IMR-90 (cell line): ENCODE data around the gene DENND1A. TPM values are rescaled to one million over a fixed set of nuclear protein-coding genes. Genes with fewer than 3 reads are reported as not detected.

Source experiments
- ATAC-seq: fragments of 200-7000 bp; cut with Tn5 transposase; 2 replicates; pipeline ENCODE4 v1.9.1; 2020; ENCODE audit warnings: low read depth, mild to moderate bottlenecking, moderate library complexity
- BruUV-seq: library from RNA; stranded (reverse); fragments of 400-500 nt; replicated peaks from 2 replicates; lab custom pipeline; 2021; lab: Mats Ljungman, UMichigan
- CTCF ChIA-PET: fragments of 300-600 bp; formaldehyde crosslinking; extraction: SDS; loops from one replicate; lab custom pipeline; 2021; ENCODE audit warnings: antibody characterized with exemption; lab: Yijun Ruan, JAX
- POLR2A ChIA-PET: fragments of 300-600 bp; sonication (Branson Sonifier 250); formaldehyde crosslinking; loops from one replicate; lab custom pipeline; 2022; ENCODE audit warnings: antibody characterized with exemption; ENCODE audit not compliant: unreplicated experiment; lab: Charles Lee
- DNase-seq: peaks from one replicate; pipeline ENCODE4 v3.0.0; 2013
- H2AFZ ChIP-seq: replicated peaks from 2 replicates; pipeline ENCODE3; 2013; ENCODE audit warnings: low read length, mild to moderate bottlenecking; ENCODE audit not compliant: poor library complexity
- H2AK5ac ChIP-seq: 2 replicates; pipeline ENCODE4 v1.6.1; 2013; ENCODE audit warnings: low read depth, low read length, inconsistent platforms
- H2AK9ac ChIP-seq: replicated peaks from 2 replicates; pipeline ENCODE3; 2013; ENCODE audit warnings: mild to moderate bottlenecking, low read depth, low read length, moderate library complexity; ENCODE audit not compliant: poor library complexity
- H2BK120ac ChIP-seq: 2 replicates; pipeline ENCODE4 v1.6.1; 2013; ENCODE audit warnings: low read depth, low read length, inconsistent platforms
- H2BK15ac ChIP-seq: 3 replicates; pipeline ENCODE4 v1.6.1; 2013; ENCODE audit warnings: low read depth, low read length, inconsistent platforms
- H2BK20ac ChIP-seq: 2 replicates; pipeline ENCODE4 v1.6.1; 2013; ENCODE audit warnings: low read depth, mild to moderate bottlenecking, inconsistent platforms, low read length, moderate library complexity
- H2BK5ac ChIP-seq: 2 replicates; pipeline ENCODE4 v1.6.1; 2013; ENCODE audit warnings: mild to moderate bottlenecking, low read depth, low read length, inconsistent platforms; ENCODE audit not compliant: poor library complexity, severe bottlenecking
- H3K14ac ChIP-seq: replicated peaks from 2 replicates; pipeline ENCODE4 v1.6.1; 2013; ENCODE audit warnings: low read depth, low read length, inconsistent platforms
- H3K18ac ChIP-seq: 2 replicates; pipeline ENCODE4 v1.6.1; 2013; ENCODE audit warnings: low read depth, low read length, control low read depth
- H3K23ac ChIP-seq: 2 replicates; pipeline ENCODE4 v1.6.1; 2013; ENCODE audit warnings: low read depth, low read length, inconsistent platforms
- H3K27ac ChIP-seq: 2 replicates; pipeline ENCODE4 v1.5.1; 2013; ENCODE audit warnings: mild to moderate bottlenecking, control low read depth, low read length; ENCODE audit not compliant: insufficient read depth
- H3K27me3 ChIP-seq: 2 replicates; pipeline ENCODE4 v1.6.1; 2013; ENCODE audit warnings: low read length; ENCODE audit not compliant: control insufficient read depth, insufficient read depth
- H3K36me3 ChIP-seq: 2 replicates; pipeline ENCODE4 v1.6.1; 2013; ENCODE audit warnings: low read length, mixed read lengths; ENCODE audit not compliant: control insufficient read depth, insufficient read depth
- H3K4ac ChIP-seq: 2 replicates; pipeline ENCODE4 v1.6.1; 2013; ENCODE audit warnings: low read depth, low read length, inconsistent platforms
- H3K4me1 ChIP-seq: 2 replicates; pipeline ENCODE4 v1.6.1; 2013; ENCODE audit warnings: low read length, mixed read lengths; ENCODE audit not compliant: control insufficient read depth, insufficient read depth
- H3K4me2 ChIP-seq: 2 replicates; pipeline ENCODE4 v1.6.1; 2013; ENCODE audit warnings: low read depth, mild to moderate bottlenecking, control low read depth, low read length, moderate library complexity
- H3K4me3 ChIP-seq: 2 replicates; pipeline ENCODE4 v1.5.1; 2013; ENCODE audit warnings: low read depth, mild to moderate bottlenecking, control low read depth, low read length, moderate library complexity; ENCODE audit not compliant: insufficient read depth
- H3K56ac ChIP-seq: 2 replicates; pipeline ENCODE4 v1.6.1; 2013; ENCODE audit warnings: low read length, inconsistent platforms; ENCODE audit not compliant: insufficient read depth; ENCODE audit errors: extremely low read depth
- H3K79me1 ChIP-seq, 2 experiments: 2 replicates each; pipeline ENCODE4 v1.6.1; 2013; ENCODE audit warnings: low read length in 2 of 2, inconsistent platforms in 1 of 2, low read depth in 1 of 2
- H3K9ac ChIP-seq: 2 replicates; pipeline ENCODE4 v1.6.1; 2013; ENCODE audit warnings: low read depth, low read length, control low read depth
- H3K9me1 ChIP-seq: 2 replicates; pipeline ENCODE4 v1.6.1; 2013; ENCODE audit warnings: low read length, inconsistent platforms; ENCODE audit not compliant: insufficient read depth
- H3K9me3 ChIP-seq: 2 replicates; pipeline ENCODE4 v1.6.1; 2013; ENCODE audit warnings: low read length; ENCODE audit not compliant: control insufficient read depth, insufficient read depth
- H4K20me1 ChIP-seq: 2 replicates; pipeline ENCODE4 v1.6.1; 2013; ENCODE audit warnings: low read length, inconsistent platforms; ENCODE audit not compliant: insufficient read depth
- H4K5ac ChIP-seq: 2 replicates; pipeline ENCODE4 v1.6.1; 2013; ENCODE audit warnings: mild to moderate bottlenecking, low read depth, low read length, control low read depth
- H4K8ac ChIP-seq, 2 experiments: 2 replicates each; pipeline ENCODE4 v1.6.1; 2013; ENCODE audit warnings: low read depth in 2 of 2, low read length in 2 of 2, control low read depth in 1 of 2, inconsistent platforms in 1 of 2
- H4K91ac ChIP-seq: 2 replicates; pipeline ENCODE4 v1.6.1; 2013; ENCODE audit warnings: low read depth, low read length, inconsistent platforms; ENCODE audit not compliant: insufficient read depth
- BHLHE40 ChIP-seq: fragments of 150-350 bp; IDR thresholded peaks from 2 replicates; pipeline ENCODE4 v1.6.1; 2016; ENCODE audit warnings: mild to moderate bottlenecking, low read depth, low read length
- CEBPB ChIP-seq: IDR thresholded peaks from 2 replicates; pipeline ENCODE4 v1.6.1; 2012; ENCODE audit warnings: low read depth, low read length, improper control_type of control experiment
- MAZ ChIP-seq: IDR thresholded peaks from 2 replicates; pipeline ENCODE4 v1.6.1; 2012; ENCODE audit warnings: low read depth, mild to moderate bottlenecking, low read length, improper control_type of control experiment, moderate library complexity, borderline replicate concordance
- MXI1 ChIP-seq: IDR thresholded peaks from 2 replicates; pipeline ENCODE4 v1.6.1; 2012; ENCODE audit warnings: low read depth, mild to moderate bottlenecking, low read length, moderate library complexity, borderline replicate concordance
- NFE2L2 ChIP-seq: fragments of 150-350 bp; IDR thresholded peaks from 2 replicates; pipeline ENCODE4 v1.6.1; 2016; ENCODE audit warnings: low read depth, mild to moderate bottlenecking, low read length
- POLR2A ChIP-seq: IDR thresholded peaks from 2 replicates; pipeline ENCODE4 v1.6.1; 2012; ENCODE audit warnings: mild to moderate bottlenecking, low read depth, low read length
- RAD21 ChIP-seq: IDR thresholded peaks from 2 replicates; pipeline ENCODE4 v1.6.1; 2012; ENCODE audit warnings: low read length, improper control_type of control experiment
- WGBS, 2 experiments: methylation state at CpG; one replicate each; pipeline versions ENCODE4 v1.1.5 to v1.1.7; 2013; ENCODE audit warnings: missing lambda C conversion rate in 2 of 2; ENCODE audit not compliant: insufficient read length in 1 of 2; ENCODE audit errors: extremely low coverage in 2 of 2; 5-methylcytosine and 5-hydroxymethylcytosine counted together
- dilution Hi-C: fragments of 300-500 bp; cut with HindIII; formaldehyde crosslinking; loops from one replicate; pipeline ENCODE4 v1.14.3; 2018; ENCODE audit warnings: low sequenced_read_pairs; ENCODE audit not compliant: unreplicated experiment
- in situ Hi-C: fragments of 300-500 bp; cut with MboI; formaldehyde crosslinking; loops from 3 replicates; pipeline ENCODE4 v1.14.3; 2019; ENCODE audit warnings: low sequenced_read_pairs, inconsistent platforms, mixed read lengths
- intact Hi-C: fragments of 100-400 bp; cut with micrococcal nuclease; formaldehyde crosslinking; loops from 2 replicates; pipeline ENCODE4 v1.10.0; 2022
- polyA plus RNA-seq, 3 experiments: library from polyadenylated mRNA; depleted of rRNA; stranded (reverse); fragments of >200 nt; gene quantifications; 2 replicates each; pipeline ENCODE4 v1.2.3, GENCODE V29; 2012; ENCODE audit warnings: low replicate concordance in 1 of 3
- total RNA-seq: library from RNA; depleted of rRNA; stranded (reverse); fragments of >200 nt; gene quantifications from 2 replicates; pipeline ENCODE4 v1.2.3, GENCODE V29; 2012

Gene DENND1A
- total and polyA plus RNA-seq, 2 of the 4 experiments (the other 2 are of a cell fraction), result 21.4 to 27.6 TPM

- ChIA-PET POLR2A (no interaction called here), CTCF (no interaction called here)
- Histone ChIP-seq H3K14ac (no peak overlapping the region), H4K8ac (no peak overlapping the region), H4K5ac (no peak overlapping the region), H3K4me2 (no peak overlapping the region), H3K9ac (no peak overlapping the region), H3K4me1 (no peaks in the 10 kb centered on the region), H2AFZ (no peak overlapping the region), H3K36me3 (no peaks in the 10 kb centered on the region), H3K18ac (no peak overlapping the region), H3K4me3 (no peak overlapping the region), H3K23ac (no peak overlapping the region), H3K79me1 (no peaks in the 10 kb centered on the region; a peak in 1 of 4 replicates), H2AK5ac (no peak overlapping the region), H4K20me1 (peaks cover 5% of the 10 kb centered on the region; the same call in 1 of the 2 replicates), H2BK120ac (no peak overlapping the region), H3K56ac (no peak overlapping the region), H2AK9ac (no peak overlapping the region), H3K9me1 (no peaks in the 10 kb centered on the region), H4K91ac (no peak overlapping the region), H2BK15ac (no peak overlapping the region), H2BK20ac (no peak overlapping the region), H3K9me3 (no peaks in the 10 kb centered on the region), H3K27me3 (peaks cover 2% of the 10 kb centered on the region; the same call in 1 of the 2 replicates), H2BK5ac (no peak overlapping the region), H3K4ac (no peak overlapping the region), H3K27ac (no peak overlapping the region)
- intact Hi-C loops (no loop called here), dilution Hi-C loops (no loop called here), in situ Hi-C loops (loop anchor here (25.0 kb wide), 1 partner anchor 774 kb away; no protein-coding TSS in a partner anchor)
- no TSS peak for BruUV-seq
- TF ChIP-seq POLR2A, result no peak
- TF ChIP-seq MAZ, result no peak
- peak; percentile 70 for TF ChIP-seq CEBPB
- no peak for TF ChIP-seq RAD21
- TF ChIP-seq MXI1, result no peak
- no peak for TF ChIP-seq NFE2L2
- no peak for TF ChIP-seq BHLHE40
- no peak for ATAC-seq
- no CpG with 5 or more reads among the region's 3 CpGs for WGBS, 2 experiments
- DNase-seq, result no peak
Observed at GRCh38 chr9:123537809-123538208, 392.1 kb downstream of the DENND1A start.
